ENCODE data around the gene PIK3CD.

Gene PIK3CD

DNA sequence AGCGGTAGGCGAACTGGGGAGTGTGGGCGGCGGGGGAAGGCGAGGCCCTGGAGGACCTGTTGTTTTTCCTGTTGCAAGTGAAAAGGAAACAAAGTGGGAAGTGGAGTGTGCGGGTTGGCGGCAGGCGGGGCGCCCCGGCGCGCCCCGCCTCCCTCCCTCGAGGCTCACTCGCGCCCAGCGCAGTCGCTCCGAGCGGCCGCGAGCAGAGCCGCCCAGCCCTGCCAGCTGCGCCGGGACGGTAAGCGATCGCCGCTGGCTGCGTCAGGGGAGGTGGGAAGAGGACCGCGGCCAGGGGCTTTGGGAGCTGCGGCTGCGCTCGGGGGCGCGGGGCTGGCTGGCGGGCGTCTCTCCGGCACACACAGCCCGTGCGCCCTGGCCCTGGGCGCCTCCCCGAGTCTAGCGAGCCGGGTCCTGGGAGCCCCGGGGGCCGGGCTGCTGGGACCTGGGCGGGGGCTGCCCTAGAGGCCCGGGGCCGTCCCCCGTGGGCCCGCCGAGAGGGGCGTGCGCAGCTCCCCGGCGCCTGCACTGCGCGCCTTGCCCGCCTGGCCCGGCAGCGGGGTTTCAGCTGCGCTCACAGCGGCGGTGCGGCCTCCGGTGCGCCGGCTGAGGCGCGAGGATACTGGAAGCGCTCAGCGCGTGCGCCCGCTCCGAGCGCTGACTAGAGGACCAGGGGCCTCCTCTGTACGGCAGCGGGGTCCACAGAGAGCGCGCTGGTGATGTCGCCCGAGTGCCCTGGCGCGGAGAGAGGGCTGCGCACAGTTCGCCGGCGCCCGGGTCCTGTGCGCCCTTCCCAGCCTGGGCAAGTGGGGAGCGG lies at the start of gene PIK3CD:
Gene PIK3CD, plus strand, starts transcription at position 167 of the 814 bp plus-strand sequence. CDS start 58,725 bp downstream, outside the sequence.
- in situ Hi-C loops (cut with MboI; ENCODE audit: low pct_unique_long_range_greater_than_20kb, low sequenced_read_pairs) = no loop called here
- DNase-seq = peak; percentile 83

DNA sequence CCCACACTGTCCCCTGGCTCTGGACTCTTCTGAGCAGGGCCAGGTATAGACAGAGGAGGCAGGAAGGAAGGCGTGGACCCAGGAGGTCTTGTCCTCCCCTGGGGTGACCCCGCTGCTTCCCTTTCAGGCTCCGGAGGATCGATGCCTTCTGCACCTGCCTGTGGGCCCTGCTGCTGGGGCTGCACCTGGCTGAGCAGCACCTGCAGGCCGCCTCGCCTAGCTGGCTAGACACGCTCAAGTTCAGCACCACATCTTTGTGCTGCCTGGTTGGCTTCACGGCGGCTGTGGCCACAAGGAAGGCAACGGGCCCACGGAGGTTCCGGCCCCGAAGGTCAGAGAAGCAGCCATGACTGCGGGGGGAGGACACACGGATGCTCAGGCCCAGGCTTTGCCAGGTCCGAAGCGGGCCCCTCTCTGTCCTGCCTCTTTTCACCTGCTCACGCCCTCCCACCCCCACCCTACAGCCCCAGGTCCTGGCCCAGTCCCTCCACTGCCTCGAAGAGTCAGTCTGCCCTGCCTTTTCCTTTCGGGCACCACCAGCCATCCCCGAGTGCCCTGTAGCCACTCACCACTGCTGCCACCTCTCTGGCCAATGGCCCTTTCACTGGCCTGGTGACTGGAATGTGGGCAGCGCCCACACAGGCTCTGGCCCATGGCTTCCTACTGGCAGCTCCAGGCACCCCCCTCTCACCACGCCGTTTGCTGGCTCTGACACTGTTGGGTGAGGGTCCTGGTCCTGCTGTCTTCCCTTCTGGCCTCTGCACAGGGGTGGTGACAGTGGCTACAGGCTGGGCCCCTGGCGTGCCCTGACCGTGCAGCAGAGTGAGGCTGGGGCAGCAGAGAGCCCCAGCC lies 49.4 kb upstream of the PIK3CD start:
- no peak for DNase-seq
- in situ Hi-C loops (cut with MboI; ENCODE audit: low pct_unique_long_range_greater_than_20kb, low sequenced_read_pairs) = no loop called here

DNA sequence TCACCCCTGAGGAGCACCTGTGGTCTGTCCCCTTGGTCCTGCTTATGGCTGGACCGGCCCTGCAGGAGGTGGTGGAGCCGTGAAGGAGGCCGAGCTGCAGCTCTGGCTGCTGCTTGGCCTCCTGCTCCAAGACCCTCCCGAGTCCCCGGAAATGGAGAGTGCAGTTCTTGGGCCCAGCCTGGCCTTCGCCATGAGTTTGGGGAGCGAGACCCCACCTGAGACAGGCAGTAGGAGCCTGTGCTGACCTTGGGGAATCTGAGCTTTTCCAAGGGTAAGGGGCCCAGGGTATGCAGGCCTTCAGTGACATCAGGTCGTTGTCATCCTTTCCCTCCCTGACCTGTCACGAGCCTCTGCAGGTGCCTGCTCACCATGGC lies 48.8 kb upstream of the PIK3CD start:
- in situ Hi-C loops (cut with MboI; ENCODE audit: low pct_unique_long_range_greater_than_20kb, low sequenced_read_pairs) = no loop called here
- DNase-seq = no peak

DNA sequence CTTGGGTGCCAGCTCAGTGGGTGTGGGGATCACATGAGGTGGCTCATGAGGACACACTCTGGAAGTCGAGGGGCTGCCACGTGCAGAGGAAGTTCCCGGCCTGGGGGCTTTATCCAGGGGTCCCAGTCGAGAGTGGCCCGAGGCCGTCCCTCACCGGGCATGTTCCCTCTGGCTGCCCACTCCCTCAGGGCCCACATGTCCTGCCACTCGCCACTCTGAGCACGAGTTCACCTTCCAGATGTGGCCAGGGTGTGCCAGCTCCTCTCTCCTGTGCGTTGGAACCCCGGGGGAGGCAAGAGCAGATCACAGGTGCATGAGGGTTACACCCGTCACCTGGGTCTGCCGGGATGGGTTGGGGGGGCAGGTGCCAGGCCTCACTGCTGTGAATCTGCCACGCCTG lies 48.2 kb upstream of the PIK3CD start:
- no peak for DNase-seq
- in situ Hi-C loops (cut with MboI; ENCODE audit: low pct_unique_long_range_greater_than_20kb, low sequenced_read_pairs) = no loop called here

DNA sequence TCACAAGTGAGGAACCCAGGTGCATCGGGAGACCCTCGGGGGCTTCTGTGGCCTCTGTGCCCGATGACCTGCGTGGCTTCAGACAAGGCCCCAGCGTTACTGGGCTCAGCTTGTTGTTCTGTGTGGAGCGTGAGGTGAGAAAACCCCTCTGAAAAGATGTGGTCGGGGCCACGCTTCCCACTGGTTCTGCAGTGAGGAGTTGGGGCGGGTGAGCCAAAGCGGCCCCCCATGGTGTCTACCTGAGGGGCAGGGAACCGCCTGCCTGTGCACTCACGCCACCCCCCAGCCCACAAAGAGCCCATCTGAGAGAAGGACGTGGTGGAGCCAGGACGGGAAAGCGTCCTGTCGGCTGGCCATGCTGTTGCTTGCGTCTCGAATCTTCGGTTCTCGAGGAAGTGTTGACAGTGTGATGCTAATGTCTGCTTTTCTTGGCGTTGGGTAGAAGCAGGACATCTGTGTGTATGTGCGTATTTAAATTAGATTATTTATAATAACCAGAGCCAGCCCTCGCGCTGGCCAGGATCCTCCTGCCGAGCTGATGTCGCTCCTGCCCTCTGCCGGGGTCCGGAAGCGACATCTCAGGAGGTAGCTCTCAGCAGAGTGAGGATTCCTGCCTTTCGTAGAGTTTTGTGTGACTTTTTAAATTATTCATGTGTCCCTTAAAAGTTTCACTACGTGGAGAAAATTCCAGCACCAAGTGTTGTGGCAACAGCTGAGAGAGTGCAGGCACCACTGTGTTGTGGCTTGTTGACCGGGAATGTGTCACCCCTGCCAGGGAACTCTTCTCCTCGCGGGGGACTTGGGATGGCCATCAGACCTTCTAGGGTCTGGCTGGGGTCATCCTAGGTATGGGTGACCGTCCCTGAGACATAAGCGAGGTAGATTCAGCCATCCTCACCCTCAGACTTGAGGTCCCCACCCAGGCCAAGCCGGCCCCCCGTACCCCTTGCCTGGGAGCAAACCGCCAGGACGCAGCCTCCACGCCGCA lies 47.5 kb upstream of the PIK3CD start:
- in situ Hi-C loops (cut with MboI; ENCODE audit: low pct_unique_long_range_greater_than_20kb, low sequenced_read_pairs) = no loop called here
- no peak for DNase-seq

DNA sequence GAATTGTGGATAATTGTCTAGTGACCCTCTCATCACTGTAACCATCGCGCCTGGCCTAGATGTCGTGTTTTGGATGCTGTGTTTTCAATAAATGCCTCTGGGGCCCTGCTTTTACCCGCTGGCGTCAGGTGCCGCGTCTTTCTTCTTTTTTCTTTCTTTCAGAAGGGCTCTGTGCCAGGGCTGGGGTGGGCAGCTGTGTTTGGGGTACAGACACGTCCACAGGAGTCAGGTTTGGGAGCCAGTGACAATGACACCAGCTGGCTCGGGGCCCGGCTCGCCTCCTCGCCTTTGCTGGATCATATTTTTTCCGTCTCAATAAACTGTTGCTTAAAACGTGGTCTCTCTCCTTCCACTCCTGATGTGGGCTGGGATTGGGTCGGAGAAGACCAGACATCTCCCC lies 46.7 kb upstream of the PIK3CD start:
- in situ Hi-C loops (cut with MboI; ENCODE audit: low pct_unique_long_range_greater_than_20kb, low sequenced_read_pairs) = no loop called here
- no peak for DNase-seq

DNA sequence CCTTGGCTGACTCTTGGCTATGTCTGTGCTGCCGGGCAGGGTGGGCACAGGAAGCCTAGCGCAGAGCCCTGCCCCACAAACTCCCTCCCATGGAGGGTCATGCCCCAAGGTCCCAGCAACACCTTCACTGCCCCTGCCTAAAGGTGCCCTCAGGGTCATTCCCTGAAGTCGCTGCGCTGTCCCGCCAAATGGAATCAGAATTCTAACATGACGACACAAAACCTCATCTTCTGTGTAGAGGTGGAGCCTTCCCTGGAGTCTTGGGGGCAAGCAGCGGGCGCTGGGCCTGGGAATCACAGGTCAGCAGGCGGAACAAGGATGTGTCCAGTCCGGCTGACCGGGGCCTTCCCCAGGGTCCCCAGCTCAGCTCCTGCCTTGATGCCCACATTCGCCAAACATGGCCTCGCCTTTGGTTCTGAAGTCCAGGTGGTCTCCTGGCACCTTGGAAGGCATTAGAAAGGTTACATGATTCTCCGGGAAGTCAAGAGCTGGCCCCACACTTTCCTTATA lies 45.5 kb upstream of the PIK3CD start:
- DNase-seq = no peak
- in situ Hi-C loops (cut with MboI; ENCODE audit: low pct_unique_long_range_greater_than_20kb, low sequenced_read_pairs) = no loop called here

DNA sequence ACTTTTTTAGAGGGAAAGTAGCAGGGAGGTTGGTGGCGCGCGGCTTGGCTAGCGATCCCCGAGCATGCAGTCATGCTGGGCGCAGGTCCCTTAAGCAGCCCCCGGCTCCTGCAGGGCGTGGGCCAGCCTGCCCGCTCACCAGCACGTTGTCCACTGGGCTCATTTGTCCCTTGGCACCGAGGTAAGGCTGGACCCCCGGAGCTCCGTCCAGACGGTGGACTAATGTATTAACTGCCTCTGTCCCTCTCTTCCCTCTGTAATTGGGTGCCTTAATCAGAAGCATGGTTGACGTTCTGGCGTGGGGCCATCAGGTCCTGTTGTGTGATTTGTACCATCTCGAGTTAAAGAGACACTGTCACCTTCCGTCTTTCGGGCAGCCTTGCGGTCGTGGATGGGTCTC lies 45.1 kb upstream of the PIK3CD start:
- DNase-seq = no peak
- in situ Hi-C loops (cut with MboI; ENCODE audit: low pct_unique_long_range_greater_than_20kb, low sequenced_read_pairs) = no loop called here

DNA sequence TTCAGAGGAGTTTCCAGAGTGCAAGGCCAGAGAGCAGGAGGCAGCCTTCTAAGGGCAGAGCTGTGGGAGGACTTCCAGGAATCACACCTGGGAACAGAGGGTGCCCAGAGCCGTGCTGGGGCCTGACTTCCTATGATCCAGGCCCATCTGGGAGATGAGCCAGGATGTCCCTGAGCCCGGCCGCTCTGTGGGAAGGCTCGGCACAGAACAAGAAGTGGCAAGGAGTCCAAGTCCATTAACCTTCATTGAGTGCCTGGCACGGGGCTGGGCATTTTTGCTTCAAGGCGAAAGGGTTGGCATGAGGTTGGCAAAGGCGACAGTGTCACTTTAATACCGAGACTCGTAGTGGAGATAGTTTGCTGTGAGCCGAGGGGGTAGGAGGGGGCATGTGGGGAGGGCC lies 44.6 kb upstream of the PIK3CD start:
- in situ Hi-C loops (cut with MboI; ENCODE audit: low pct_unique_long_range_greater_than_20kb, low sequenced_read_pairs) = no loop called here

DNA sequence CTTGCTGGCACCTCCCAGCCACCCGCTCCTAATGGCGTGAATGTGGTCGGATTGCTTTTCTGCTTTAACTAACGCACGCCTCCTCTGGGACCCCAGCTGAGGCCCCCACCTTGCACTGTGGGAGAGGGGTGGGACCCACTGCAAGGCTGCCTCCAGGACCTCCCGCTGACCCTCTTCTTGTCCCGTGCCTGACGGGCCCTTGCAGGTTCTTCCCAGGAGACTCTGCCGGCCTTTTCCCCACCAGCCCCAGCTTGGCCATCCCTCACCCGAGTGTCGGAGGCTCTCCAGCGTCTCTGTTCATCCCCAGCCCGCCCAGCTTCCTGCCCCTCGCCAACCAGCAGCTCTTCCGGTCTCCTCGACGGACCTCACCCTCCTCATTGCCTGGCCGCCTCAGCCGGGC lies 44.2 kb upstream of the PIK3CD start:
- DNase-seq = no peak
- in situ Hi-C loops (cut with MboI; ENCODE audit: low pct_unique_long_range_greater_than_20kb, low sequenced_read_pairs) = no loop called here

More for the DNA sequence above, 44.6 kb upstream of the PIK3CD start:
- no peak for DNase-seq

DNA sequence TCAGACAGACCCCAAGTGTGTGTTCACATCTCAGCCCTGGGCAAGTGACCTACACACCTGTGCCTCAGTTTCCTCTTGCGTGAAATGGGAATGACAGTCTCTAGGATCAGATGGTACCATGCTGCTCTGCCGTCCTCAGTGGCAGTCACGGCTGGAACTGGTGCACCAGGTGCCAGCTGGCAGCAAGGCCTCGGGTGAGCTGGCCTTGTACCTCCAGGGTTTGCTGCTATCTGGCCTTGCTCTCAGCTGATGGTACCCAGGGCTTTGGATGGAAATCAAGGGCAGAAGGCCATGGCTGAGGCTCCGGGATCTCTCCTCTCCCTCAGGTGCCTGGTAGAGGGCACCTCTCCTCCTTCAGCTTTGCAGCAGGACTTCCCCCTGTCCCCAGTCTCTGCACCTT lies 41.5 kb upstream of the PIK3CD start:
- no peak for DNase-seq

DNA sequence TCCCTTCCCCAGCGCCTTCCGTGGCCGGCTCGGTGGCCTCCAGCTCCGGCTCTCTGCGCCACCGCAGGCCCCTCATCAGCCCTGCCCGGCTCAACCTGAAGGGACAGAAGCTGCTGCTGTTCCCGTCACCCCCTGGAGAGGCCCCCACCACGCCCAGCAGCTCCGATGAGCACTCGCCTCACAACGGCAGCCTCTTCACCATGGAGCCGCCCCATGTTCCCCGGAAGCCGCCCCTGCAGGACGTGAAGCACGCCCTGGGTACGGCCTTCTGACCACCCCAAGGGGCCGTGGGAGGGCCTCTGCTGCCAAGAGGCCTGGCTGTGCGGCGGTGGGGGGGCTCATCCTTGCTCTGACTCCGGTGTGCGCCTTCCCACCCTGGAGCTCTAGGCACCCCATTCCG lies 41.0 kb upstream of the PIK3CD start:
- in situ Hi-C loops (cut with MboI; ENCODE audit: low pct_unique_long_range_greater_than_20kb, low sequenced_read_pairs) = no loop called here
- DNase-seq = no peak

More for the DNA sequence above, 41.5 kb upstream of the PIK3CD start:
- in situ Hi-C loops (cut with MboI; ENCODE audit: low pct_unique_long_range_greater_than_20kb, low sequenced_read_pairs) = no loop called here

DNA sequence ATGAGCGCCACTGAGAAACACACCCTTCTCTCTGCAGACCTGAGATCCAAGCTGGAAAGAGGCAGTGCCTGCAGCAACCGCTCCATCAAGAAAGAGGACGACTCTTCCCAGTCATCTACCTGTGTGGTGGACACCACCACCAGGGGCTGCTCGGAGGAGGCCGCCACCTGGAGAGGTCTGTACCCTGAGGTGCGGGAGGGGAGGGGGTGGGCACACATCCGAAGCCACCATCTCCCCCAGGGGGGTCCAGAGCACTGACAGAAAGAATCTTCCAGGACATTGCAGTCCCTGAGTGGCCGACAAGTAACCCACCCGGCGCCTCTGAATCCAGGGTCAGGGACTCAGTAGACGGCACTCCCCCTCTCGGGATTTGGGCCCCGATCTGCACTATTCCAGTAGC lies 39.8 kb upstream of the PIK3CD start:
- no peak for DNase-seq
- in situ Hi-C loops (cut with MboI; ENCODE audit: low pct_unique_long_range_greater_than_20kb, low sequenced_read_pairs) = no loop called here

DNA sequence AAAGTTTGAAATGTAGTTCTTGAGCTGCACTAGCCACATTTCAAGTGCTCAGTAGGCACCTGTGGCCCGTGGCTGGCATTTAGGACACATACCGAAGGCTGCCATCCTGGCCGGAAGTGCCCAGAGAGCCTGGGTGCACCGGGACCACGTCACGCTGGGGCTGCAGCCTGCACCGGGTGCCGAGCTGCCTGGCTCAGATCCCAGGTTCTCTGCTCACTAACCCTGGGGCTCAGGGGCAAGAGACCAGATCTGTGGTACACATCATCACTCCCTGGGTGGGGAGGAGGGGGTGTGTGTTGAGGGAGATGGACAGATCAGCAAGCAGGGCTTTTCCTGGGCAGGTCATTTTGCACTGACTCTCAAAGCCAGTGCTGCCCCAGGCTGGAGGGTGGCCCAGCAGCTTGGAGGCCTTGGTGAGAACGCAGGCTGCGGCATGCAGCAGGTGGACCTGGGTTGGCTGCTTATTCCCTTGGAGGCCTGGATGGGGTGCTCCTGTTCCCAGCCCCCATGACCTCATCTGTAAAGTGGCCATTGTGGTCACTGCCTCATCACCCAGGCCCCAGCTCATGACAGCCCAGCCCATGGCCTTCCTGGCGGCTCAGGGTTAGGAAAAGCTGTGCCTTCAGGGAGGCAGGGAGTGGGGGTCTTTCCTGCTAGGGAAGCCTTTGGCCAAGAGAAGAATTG lies 39.2 kb upstream of the PIK3CD start:
- in situ Hi-C loops (cut with MboI; ENCODE audit: low pct_unique_long_range_greater_than_20kb, low sequenced_read_pairs) = no loop called here
- DNase-seq = no peak

DNA sequence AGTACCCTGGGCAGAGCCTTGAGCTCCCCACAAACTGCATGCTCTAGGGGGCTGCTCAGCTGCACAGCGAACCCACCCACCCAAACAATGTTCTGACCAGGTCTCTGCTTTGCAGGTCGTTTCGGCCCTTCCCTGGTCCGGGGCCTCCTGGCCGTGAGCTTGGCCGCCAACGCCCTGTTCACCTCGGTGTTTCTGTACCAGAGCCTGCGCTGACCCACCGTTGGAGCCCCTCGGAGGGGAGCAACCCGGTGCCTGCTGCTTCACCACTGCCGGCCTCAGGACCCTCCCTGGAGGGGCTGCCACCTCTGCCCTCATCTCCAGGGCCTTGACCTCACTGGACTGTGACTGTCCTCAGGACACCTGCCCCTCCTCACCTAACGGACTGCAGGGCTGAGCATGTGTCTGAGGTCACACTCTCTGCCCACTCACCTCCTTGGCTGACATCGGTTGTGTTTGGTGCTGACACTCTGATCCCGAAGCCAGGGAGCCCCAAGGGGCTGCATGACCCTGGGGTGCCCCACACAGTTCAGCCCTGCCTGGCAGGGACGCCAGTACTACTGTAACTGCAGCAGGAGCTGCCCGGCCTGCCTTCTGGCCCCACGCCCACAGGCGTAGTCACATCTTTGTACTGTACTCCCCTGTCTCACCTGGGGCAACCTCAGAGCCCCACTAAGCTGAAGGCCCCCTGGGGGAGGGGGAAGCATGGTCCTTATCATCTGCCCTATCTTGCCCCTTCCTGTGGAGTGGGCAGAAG lies 38.5 kb upstream of the PIK3CD start:
- in situ Hi-C loops (cut with MboI; ENCODE audit: low pct_unique_long_range_greater_than_20kb, low sequenced_read_pairs) = no loop called here
- no peak for DNase-seq

DNA sequence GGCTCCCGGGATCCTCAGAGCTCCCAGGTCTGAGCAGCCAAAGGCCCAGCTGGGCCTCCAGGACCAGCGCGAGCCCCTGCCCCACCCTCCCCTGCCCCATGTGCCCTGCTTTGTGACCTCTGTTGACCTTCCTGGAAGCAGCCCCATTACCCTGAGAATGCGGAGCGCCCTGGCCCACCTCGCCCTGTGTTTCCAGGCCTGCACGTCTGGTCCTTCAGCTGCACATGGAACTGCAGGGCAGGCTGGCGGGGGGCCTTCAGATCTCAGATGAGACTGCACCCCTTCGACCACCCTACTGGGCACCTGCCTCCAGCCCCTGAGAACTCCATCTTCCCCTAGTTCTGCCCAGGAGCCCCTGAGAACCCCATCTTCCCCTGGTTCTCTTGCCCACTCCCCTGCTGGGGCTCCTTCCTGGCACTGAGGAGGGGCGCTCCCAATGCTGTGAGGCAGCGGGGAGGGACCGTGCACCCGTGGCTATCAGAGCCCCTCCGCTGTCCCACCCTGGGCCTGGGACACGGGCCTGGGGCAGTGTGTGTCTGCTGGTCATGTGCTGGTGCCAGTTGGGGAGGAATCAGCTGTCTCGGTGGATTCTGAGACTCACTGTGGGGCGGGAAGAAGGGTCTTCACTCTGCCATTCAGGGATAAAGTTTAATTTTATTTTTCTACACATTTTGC lies 37.8 kb upstream of the PIK3CD start:
- DNase-seq = no peak
- in situ Hi-C loops (cut with MboI; ENCODE audit: low pct_unique_long_range_greater_than_20kb, low sequenced_read_pairs) = no loop called here

DNA sequence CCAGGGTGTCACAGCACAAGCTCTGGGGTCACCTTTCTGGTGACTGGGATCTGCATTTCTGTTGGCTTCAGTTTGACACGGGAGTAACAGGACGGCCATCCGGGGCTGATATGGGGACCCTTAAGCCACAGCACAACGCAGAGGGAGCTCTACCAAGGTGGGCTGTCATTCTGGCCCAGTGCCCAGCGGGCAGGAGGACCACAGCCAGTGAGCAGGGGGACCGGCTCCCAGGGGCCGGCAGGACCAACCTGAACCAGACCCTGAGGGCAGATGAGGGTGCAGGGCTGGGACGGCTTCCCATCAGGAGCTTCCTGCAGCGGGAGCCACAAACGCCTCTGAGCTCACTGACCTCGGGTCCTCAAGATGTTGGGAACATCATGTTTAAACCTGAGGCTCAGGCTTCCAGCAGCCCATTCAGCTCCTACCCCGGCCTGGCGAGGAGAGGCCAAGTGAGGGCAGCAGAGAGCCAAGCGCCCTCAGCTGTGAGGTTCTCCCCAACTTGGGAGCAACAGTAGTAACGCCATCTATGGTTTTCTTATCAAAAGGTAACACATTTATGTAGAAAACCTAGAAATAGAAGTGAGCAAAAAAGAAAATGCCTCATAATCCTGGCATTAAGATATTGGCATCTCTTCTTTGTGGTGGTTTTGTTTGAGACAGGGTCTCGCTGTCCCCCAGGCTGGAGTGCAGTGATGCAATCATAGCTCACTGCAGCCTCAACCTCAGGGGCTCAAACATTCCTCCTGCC lies 36.0 kb upstream of the PIK3CD start:
- in situ Hi-C loops (cut with MboI; ENCODE audit: low pct_unique_long_range_greater_than_20kb, low sequenced_read_pairs) = no loop called here
- peak; percentile 63 for DNase-seq
